ENCODE results near the gene CAPN13. TPM values are rescaled to one million over a fixed set of nuclear protein-coding genes. Genes with fewer than 3 reads are reported as not detected.
A peak's percentile ranks its signal among the peaks of the same experiment; 100 is the strongest.

Gene CAPN13
- total RNA-seq, result 100 to 1,000 TPM in 3 of 4 donors, 10 to 100 TPM in 1; 38.0 to 396 (median 330) TPM

GRCh38 chr2:30807249-30807648 is at the start of gene CAPN13:
TSS of gene CAPN13 (minus strand) at chr2:30807446. CDS start at chr2:30787325, 20,121 bp downstream.
- peak in 2 of 3 donors; percentile 79 to 83 for DNase-seq
- Histone ChIP-seq H3K9me3 (no peaks in the 10 kb centered on the region), H3K36me3 (no peaks in the 10 kb centered on the region), H3K27ac (peak within 1 kb of the TSS in 1 of 4 donors; percentile 65), H3K27me3 (no peaks in the 10 kb centered on the region), H3K4me3 (peak within 1 kb of the TSS in 3 of 4 donors; percentile 24 to 59 (median 53)), H3K4me1 (peaks cover 0 to 6% (median 0%) of the 10 kb centered on the region in 4 donors)
- TF ChIP-seq CTCF (IDR thresholded peaks at IDR 0.05) (peak in 3 of 6 experiments; percentile 56 to 71 (median 64)), POLR2A (IDR thresholded peaks at IDR 0.05) (peak; percentile 78 to 92)

GRCh38 chr2:30847841-30848240 is 40.6 kb upstream of the CAPN13 start:
- Histone ChIP-seq H3K9me3 (no peaks in the 10 kb centered on the region), H3K27me3 (no peaks in the 10 kb centered on the region), H3K4me3 (no peak overlapping the region), H3K27ac (no peak overlapping the region), H3K36me3 (no peaks in the 10 kb centered on the region), H3K4me1 (no peaks in the 10 kb centered on the region)
- no peak for DNase-seq
- TF ChIP-seq POLR2A (IDR thresholded peaks at IDR 0.05) (no peak), CTCF (IDR thresholded peaks at IDR 0.05) (no peak)

- Histone ChIP-seq H3K4me3 (no peak overlapping the region), H3K36me3 (no peaks in the 10 kb centered on the region), H3K27ac (no peak overlapping the region), H3K4me1 (no peaks in the 10 kb centered on the region), H3K9me3 (no peaks in the 10 kb centered on the region), H3K27me3 (no peaks in the 10 kb centered on the region)
- no peak for TF ChIP-seq CTCF (IDR thresholded peaks at IDR 0.05)
- no peak for TF ChIP-seq POLR2A (IDR thresholded peaks at IDR 0.05)
- no peak for DNase-seq
Measured at GRCh38 chr2:30847329-30847728, 40.1 kb upstream of the CAPN13 start.

GRCh38 chr2:30828586-30828985 is 21.3 kb upstream of the CAPN13 start:
- no peak for DNase-seq
- TF ChIP-seq POLR2A (IDR thresholded peaks at IDR 0.05) (no peak), CTCF (IDR thresholded peaks at IDR 0.05) (no peak)

GRCh38 chr2:30826916-30827315 is 19.7 kb upstream of the CAPN13 start:
- DNase-seq, result no peak
- peaks cover 0 to 8% (median 3%) of the 10 kb centered on the region in 4 donors for H3K9me3 ChIP-seq
- TF ChIP-seq POLR2A (IDR thresholded peaks at IDR 0.05) (no peak), CTCF (IDR thresholded peaks at IDR 0.05) (no peak)

More at GRCh38 chr2:30828586-30828985, 21.3 kb upstream of the CAPN13 start:
- Histone ChIP-seq H3K4me3 (no peak overlapping the region), H3K27me3 (no peaks in the 10 kb centered on the region), H3K36me3 (no peaks in the 10 kb centered on the region), H3K27ac (no peak overlapping the region), H3K4me1 (no peaks in the 10 kb centered on the region), H3K9me3 (peaks cover 0 to 8% (median 3%) of the 10 kb centered on the region in 4 donors)

GRCh38 chr2:30826481-30826880 is 19.2 kb upstream of the CAPN13 start:
- Histone ChIP-seq H3K36me3 (no peaks in the 10 kb centered on the region), H3K9me3 (peaks cover 0 to 8% (median 3%) of the 10 kb centered on the region in 4 donors), H3K27ac (no peak overlapping the region), H3K4me3 (no peak overlapping the region), H3K4me1 (no peaks in the 10 kb centered on the region), H3K27me3 (no peaks in the 10 kb centered on the region)
- no peak for DNase-seq
- no peak for TF ChIP-seq CTCF (IDR thresholded peaks at IDR 0.05)
- no peak for TF ChIP-seq POLR2A (IDR thresholded peaks at IDR 0.05)

More at GRCh38 chr2:30826916-30827315, 19.7 kb upstream of the CAPN13 start:
- H3K27me3 ChIP-seq, result no peaks in the 10 kb centered on the region
- H3K27ac ChIP-seq, result no peak overlapping the region
- no peaks in the 10 kb centered on the region for H3K36me3 ChIP-seq
- no peaks in the 10 kb centered on the region for H3K4me1 ChIP-seq
- no peak overlapping the region for H3K4me3 ChIP-seq

Measured in Peyer's patch (tissue), 4 donors.